NCI-H226 (cell line): Measurements from ENCODE around the gene SMAD3.
A peak's percentile ranks its signal among the peaks of the same experiment; 100 is the strongest.

ENCODE experiments used
- DNase-seq: peaks from one replicate; pipeline ENCODE4 v3.0.0-alpha.2; 2015

The SMAD3 gene

GRCh38 chr15:67097930-67098740, 32.7 kb downstream of the SMAD3 start:
- peak; percentile 85 for DNase-seq

DNA sequence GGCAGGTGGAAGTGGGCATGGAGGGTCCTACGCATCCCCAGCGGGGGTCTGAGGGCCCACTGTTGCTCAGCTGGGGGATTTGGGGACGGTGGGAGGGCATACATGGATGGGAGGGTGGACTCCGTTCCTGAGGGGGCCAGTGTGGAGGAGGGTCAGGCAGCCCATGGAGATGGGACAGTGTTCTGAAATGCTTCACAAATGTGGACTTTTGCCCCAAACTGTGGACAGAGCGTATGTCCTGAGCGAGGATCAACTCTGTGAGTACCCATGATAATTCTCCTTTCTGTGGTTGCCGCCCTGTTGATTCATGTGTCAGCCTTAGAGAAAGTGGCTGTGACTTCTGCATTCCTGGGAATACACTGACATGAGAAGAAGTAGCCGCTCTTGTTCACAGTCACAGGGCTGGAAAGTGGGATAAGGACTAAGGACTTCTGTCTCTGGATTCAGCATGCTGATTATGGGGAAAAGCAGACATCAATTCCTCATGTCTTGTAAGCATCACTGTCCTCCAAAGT, 33.4 kb downstream of the SMAD3 start:
- no peak for DNase-seq

- DNase-seq = no peak
Measured at GRCh38 chr15:67100124-67100791, 34.9 kb downstream of the SMAD3 start.

DNA sequence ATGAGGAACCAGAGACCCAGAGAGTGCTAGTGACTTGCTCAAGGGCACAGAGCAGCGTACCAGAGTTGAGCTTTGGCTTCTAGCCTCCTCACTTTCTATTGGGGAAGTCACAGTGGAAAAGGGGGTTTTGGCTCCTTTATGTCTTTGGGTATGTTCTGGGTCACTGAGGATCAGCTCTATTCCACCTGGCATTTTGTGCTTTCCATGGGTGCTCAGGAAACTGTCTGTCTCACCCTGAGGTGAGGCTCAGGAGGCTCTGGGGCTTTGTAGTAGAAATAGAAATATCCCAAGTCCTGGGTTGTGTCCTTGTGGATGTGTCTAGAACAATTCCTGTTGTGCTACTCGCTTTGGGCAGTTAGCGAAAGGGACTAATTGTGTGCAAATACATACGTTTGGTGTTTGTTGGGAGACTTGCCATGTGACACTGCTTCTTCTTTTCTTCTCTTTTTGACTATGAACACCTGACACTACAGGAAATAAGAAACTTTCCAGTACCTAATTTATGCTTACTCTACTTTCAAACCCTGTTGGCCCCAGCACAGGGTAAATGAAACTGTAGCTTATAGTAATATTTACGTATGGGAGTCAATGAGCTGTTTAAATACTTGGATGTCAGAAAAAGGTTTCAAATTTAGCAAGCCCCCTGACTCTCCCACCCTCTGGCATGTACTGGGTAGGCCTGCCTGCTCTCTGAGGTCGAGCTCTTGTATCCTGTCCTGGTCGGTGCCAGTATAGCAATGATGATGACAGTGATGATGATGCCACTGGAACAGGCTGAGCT, 35.6 kb downstream of the SMAD3 start:
- DNase-seq = no peak

DNA sequence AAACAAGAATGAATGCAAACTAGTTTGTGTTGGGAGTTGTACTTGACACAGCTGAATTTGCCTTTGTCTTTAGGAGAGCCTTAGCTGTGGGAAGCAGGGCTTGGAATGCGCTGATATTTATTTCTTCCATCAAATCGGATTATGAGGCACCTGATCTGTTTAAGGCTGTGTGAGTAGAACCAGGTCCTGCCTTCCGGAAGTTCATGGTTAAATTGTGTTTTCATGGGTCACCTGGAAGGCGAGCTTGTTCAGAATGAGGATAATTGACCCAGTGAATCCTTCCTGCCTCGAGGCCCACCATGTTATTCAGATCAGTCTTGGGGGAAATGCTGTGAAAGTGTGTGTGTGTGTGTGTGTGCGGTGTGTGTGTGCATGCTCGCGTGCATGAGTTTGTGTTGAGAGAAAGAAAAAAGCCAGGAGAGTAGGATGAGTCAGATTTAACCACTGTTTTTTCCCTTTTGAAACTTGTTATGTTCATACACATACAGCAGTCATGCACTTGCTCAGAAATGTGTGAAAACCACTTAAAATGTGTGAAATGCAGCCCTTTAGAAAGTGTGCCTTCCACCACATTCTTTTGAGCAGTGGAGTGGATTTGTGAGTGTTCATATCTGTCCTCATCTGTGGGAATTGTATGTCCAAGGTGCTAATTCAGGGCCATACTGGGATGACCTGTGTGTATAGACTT, 36.7 kb downstream of the SMAD3 start:
- DNase-seq = no peak

GRCh38 chr15:67102599-67102929, 37.2 kb downstream of the SMAD3 start:
- DNase-seq = no peak

- no peak for DNase-seq
Measured at GRCh38 chr15:67103021-67103420, 37.6 kb downstream of the SMAD3 start.

DNA sequence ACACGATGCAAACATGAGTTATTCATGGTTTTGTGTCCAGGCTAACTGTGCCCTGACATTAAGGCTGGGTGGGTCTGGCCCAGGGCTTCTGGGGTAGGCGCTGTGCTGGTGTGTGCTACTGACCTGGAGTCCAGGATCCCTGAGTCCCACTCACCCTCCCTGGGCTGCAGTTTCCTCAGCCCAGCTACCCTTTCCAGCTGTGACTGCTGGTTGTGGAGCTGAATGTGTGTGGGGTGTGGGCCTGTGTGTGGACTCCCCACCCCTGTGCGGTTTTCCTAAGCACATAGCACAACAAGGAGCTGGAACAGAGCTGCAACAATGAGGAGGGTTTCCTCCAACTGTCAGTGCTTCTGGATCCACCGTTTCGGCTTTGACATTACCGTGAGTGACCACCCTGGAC, 38.0 kb downstream of the SMAD3 start:
- no peak for DNase-seq

DNA sequence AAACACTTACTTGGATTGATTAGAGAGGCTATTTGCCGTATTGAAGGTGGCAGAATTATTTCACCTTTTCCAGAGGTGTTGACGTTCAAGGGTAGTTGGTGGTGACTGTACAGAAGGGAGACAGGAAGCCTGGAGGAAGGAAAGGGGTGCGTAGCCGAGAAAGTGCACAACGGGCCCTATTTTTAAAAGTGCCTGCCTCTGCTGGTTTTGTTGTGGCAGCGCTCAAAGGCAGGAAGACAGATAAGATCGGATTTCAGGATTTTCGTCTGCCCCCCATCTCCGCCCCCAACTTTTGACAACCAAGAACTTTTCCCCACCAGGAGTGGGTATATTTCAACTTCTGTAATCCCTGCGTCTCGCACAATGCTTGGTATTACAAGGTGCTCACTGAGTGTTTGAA, 38.5 kb downstream of the SMAD3 start:
- no peak for DNase-seq

DNA sequence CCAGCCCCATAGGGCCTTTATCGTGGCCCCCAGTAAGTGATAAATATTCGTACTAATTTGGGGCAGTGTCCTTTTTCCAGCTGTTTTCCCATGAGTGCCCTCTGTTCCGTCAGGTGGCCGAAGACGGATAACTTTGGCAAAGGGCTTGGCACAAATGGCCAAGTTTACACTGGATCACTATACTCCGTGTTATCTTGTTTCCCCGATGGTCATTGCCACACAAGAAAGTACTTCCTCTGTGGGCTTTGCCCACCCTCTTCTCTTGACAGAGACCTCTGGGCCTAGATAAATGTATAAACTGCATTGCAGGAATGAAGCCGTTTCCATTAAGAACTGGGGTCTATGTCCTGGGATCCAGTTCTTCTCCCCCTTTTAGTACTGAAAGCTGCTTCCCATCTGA, 39.1 kb downstream of the SMAD3 start:
- no peak for DNase-seq

- peak; percentile 100 for DNase-seq
Measured at GRCh38 chr15:67105065-67105951, 39.9 kb downstream of the SMAD3 start.

GRCh38 chr15:67105991-67106763, 40.8 kb downstream of the SMAD3 start:
- no peak for DNase-seq

DNA sequence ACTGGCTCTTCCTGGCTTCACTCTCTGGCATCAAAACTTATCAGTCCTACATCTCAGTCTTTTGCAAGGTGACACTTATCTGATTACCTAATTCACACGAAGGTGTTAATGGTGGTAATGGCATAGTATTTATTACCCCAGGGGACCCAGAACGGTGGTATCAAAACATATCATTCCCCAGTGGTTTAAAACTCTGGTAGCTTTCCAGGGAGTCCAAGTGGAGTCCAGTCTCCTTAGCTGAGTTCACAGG, 41.3 kb downstream of the SMAD3 start:
- DNase-seq = no peak

DNA sequence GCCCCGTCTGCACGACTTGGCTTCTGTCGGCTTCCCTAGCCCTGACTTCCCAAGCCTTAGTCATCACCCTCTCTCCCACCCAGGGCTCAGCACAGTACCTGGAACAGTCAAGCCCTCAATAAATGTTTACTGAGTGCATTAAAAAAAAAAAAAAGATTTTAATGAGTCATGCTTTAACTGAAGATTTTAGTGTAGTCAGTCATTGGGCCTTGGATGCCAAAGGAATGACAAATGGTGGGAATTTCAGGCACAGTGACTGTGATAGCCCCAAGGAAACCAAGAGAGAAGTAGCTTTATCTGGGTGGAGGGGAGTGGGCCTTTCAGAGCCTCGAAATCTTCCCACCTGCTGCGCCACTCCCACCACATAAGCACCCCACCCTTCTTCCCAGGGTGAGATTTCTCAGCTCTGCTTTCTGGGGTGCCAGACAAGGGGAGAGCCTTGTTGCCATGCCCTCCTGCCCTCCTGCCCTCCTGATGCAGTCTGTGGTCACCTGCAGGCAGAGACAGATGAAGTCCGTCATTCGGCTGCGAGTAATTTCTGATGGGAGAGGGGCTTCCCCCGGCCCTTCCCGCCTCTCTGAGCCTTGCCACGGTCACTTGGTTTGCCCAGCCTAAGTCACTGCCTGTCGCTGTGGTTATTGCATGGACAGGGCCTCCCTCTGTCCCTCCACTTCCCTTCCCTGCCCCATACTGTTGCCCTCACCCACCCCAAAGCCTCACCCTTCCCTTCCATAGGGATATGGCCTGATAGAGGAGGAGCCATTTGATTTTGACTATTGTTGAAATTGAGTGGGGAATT, 41.8 kb downstream of the SMAD3 start:
- DNase-seq = peak; percentile 100

DNA sequence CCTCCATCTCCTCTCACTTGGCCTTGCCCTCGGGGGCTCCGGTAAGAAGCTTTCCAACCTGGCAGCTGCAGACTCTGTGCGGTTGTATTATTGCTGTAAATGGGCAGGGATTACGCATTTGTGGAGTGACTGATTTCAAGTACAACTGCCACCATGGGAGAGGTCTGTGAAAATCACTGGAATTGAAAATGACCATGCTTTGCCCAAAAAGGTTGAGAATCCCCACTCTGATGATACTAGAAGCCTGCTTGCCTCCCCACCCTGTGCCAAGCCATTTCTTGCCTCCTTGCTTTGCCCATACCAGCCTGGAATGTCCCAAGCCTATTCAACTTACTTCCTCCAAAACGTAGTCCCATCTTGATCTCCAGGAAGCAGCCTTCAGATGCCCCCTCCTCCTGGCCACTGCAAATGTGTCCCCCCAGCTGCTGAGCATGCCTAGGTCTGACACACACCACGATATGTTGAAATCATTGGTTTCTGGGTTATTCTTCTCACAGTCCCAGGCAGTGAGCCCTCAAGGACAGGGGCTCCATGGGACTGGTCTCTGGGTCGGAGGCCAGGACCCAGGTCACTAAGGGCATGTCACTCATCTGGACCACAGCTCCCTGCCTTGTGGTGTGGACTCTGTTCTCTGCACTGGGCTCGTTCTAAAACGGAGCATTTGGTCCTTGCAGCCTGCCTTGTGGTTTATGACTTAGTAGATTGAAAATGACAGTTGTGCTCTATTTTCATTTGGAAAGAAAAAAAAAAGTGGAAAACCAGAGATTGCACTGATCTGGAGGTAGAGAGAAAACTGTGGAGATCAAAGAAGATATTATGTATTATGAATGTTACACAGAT, 42.9 kb downstream of the SMAD3 start:
- DNase-seq = no peak

DNA sequence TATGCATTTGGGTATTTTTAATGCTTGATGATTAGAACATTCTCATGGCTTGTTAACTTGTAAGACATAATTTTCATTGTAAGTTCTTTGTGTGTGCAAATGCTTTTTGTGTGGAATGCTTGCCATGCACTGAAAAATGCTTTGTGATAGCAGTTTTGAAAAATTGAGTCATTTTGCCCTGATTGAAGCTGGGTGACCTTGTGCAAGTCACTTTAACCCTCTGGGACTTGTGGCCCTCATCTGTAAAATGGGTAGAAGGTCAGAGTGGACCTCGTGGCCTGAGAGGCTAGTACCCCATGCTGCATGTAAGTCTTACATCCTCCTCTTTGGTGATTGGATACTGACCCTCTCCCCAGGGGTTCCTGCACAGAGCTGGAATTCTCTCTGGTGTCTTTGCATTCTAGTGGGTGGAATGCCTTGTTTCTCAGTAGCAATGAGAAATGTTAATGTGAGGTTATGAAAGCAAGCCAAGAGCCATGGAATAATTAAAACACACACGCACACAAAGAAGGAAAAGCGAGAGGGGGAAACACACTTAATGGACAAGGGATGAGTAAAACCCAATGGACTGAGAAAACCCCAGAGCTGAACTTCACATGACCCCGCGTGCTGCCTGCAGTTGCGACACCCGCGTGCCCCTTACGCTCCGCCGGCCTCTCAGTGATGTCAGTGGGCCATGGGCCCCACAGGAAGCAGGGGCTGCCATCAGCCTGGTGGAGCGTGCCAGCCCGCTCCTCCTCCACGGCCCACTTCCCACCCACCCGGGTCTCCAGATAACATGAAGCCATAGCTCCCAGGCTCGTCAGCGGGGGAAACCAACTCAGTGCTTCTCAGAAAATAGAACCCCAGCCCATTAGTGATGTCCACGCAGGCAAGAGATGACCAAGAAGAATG, 44.0 kb downstream of the SMAD3 start:
- peak; percentile 99 for DNase-seq

DNA sequence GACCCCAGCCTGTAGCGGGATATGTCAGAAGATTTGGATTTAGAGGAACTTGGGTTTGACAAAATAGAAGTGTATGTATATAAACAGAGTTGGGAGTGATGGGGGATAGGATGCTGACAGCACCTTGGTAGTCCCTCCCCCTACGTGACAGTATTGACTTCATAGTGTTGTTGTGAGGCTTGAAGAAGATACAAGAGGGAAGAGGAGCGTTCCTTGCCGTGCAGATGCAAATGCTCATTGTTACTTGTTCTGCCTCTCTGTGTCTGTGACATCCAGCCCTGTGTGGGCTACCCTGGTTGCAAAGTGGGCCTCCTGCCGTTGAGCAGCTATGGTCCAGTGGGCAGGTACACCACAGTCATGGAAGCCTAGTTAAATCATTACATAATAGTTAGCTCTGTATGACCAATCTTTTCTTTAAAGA, 45.0 kb downstream of the SMAD3 start:
- no peak for DNase-seq
